GM18951 (cell line): Measurements from ENCODE around the gene SUN1.
"Not testable (repeated sequence)": the region's sequence is repeated elsewhere in the genome, so short reads cannot be mapped to it uniquely, and the experiment has no call there.

Source experiments
- POLR2A ChIP-seq: IDR thresholded peaks from 4 replicates; pipeline ENCODE4 v1.6.1; 2011; ENCODE audit warnings: mild to moderate bottlenecking; ENCODE audit not compliant: insufficient read length, insufficient read depth; ENCODE audit errors: extremely low read depth
- in situ Hi-C: fragments of 300-500 bp; cut with MboI; formaldehyde crosslinking; loops from one replicate; pipeline ENCODE4 v1.12.0; 2022; ENCODE audit warnings: low sequenced_read_pairs, mixed read lengths, inconsistent platforms; ENCODE audit not compliant: unreplicated experiment

SUN1 gene

GRCh38 chr7:922334-923107, 90.2 kb downstream of the SUN1 start:
- TF ChIP-seq POLR2A, result no peak
- in situ Hi-C loops, result no loop called here

- in situ Hi-C loops, result no loop called here
- TF ChIP-seq POLR2A, result peak; percentile 65
These were observed 91.1 kb downstream of the SUN1 start for GRCh38 chr7:923108-924041.

- in situ Hi-C loops, result not testable (repeated sequence)
These were observed 91.8 kb downstream of the SUN1 start for GRCh38 chr7:924042-924441.
